ENCODE results near the gene SLC25A19. TPM values are rescaled to one million over a fixed set of nuclear protein-coding genes. Genes with fewer than 3 reads are reported as not detected.

SLC25A19 gene
- polyA plus RNA-seq, 1 experiment = 3.5 TPM

DNA sequence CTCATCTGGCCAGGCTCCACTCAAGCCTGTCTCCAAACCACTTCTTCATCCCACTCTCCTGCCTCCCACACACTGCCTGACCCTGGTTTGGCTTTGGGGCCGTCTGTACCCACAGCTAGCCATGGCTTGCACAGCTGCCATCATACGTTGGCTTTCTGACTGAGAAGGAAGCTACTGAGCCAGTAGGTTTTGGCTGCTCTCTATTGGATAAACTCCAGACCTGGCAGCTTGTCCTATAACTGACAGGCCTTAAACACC lies 22.2 kb downstream of the SLC25A19 start:
- DNase-seq (ENCODE audit: low read depth, low spot score) = no peak
- Histone ChIP-seq H3K4me3 (ENCODE audit: low read depth, low read length) (no peak overlapping the region), H3K9me3 (ENCODE audit: control insufficient read depth, insufficient read depth, low read length) (no peaks in the 10 kb centered on the region; the same call in 1 of the 2 replicates), H3K27me3 (ENCODE audit: control insufficient read depth, insufficient read depth, low read length) (no peaks in the 10 kb centered on the region), H3K27ac (ENCODE audit: low read depth, low read length) (no peak overlapping the region)
- ChIA-PET CTCF (interaction anchor here (0.6 kb wide), 1 partner anchor 136 kb away, joined by 3 read pairs; no protein-coding TSS in a partner anchor), POLR2A (no interaction called here)
- TF ChIP-seq, protein P1, sequence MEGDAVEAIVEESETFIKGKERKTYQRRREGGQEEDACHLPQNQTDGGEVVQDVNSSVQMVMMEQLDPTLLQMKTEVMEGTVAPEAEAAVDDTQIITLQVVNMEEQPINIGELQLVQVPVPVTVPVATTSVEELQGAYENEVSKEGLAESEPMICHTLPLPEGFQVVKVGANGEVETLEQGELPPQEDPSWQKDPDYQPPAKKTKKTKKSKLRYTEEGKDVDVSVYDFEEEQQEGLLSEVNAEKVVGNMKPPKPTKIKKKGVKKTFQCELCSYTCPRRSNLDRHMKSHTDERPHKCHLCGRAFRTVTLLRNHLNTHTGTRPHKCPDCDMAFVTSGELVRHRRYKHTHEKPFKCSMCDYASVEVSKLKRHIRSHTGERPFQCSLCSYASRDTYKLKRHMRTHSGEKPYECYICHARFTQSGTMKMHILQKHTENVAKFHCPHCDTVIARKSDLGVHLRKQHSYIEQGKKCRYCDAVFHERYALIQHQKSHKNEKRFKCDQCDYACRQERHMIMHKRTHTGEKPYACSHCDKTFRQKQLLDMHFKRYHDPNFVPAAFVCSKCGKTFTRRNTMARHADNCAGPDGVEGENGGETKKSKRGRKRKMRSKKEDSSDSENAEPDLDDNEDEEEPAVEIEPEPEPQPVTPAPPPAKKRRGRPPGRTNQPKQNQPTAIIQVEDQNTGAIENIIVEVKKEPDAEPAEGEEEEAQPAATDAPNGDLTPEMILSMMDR (IDR thresholded peaks at IDR 0.05; ENCODE audit: low read depth, low read length) = no peak

DNA sequence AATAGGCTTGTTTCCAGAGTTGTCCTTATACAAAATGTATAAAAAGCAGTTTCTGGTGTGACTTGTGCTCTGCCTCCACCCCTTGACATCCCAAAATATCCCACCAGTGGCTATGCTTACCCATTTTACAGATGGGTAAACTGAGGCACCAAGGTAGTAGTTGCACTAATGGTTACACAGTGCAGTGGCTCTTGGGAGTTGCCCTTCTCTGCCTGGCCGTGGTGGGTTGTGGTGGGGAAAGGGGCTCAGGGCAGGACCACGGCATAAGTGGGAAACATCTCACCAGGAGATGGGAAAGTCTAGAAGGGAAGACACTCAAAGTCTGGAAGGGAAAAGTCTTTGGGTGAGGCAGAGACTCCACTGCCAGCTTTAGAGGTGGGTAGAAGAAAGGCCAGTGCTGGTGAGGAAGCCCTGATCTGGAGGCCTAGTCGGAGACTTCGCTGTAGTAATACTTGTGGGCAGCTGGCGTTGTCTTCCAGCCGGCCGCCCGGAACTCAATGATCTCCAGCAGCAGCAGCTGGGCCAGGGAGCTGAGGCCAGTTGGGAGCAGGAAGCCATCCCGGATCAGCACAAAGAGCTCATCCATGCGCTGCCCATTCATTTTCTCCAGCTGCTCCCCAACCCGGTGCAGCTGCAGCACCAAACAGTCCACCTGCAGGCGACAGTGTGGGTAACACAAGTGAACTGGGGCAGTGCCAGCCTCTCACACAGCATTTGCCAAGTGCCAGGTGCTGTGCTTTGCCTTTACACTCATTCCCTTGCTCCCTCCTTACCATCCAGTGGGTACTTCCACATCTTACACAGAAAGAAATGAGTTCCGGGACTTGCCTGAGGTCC lies 22.7 kb downstream of the SLC25A19 start:
- CTCF ChIA-PET = interaction anchor here (0.6 kb wide), 1 partner anchor 136 kb away, joined by 3 read pairs; no protein-coding TSS in a partner anchor
- H3K27ac ChIP-seq (ENCODE audit: low read depth, low read length) = no peak overlapping the region
- no peak for DNase-seq (ENCODE audit: low read depth, low spot score)
- H3K27me3 ChIP-seq (ENCODE audit: control insufficient read depth, insufficient read depth, low read length) = no peaks in the 10 kb centered on the region
- TF ChIP-seq, protein P1 (IDR thresholded peaks at IDR 0.05; ENCODE audit: low read depth, low read length) = no peak
- no peaks in the 10 kb centered on the region; the same call in 1 of the 2 replicates for H3K9me3 ChIP-seq (ENCODE audit: control insufficient read depth, insufficient read depth, low read length)
- H3K4me3 ChIP-seq (ENCODE audit: low read depth, low read length) = no peak overlapping the region
- POLR2A ChIA-PET = no interaction called here

DNA sequence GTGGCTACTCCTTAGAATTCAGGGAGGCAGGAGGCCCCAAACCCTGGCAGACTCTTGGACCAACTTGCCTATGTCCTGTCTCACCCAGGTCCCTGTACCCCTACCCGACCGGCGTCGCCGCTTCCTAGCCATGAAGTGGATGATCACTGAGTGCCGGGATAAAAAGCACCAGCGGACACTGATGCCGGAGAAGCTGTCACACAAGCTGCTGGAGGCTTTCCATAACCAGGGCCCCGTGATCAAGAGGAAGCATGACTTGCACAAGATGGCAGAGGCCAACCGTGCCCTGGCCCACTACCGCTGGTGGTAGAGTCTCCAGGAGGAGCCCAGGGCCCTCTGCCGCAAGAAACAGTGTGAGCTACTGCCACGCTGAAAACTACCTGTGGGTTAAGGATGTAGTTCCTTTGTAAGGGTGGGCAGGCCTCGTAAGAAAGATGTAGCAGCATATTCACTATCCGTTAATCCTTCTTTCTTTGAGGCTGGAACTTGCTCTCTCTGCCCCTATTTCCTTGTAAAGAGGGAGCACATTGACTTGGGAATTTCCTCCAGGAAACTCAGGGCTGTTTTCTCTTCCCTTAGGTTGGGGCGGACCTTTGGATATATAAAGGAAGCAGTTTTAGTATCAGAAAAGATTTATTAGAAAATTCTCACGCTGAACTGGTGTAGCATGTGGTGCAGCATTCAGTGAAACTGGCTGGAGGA lies 23.5 kb downstream of the SLC25A19 start:
- no peaks in the 10 kb centered on the region; the same call in 1 of the 2 replicates for H3K9me3 ChIP-seq (ENCODE audit: control insufficient read depth, insufficient read depth, low read length)
- TF ChIP-seq, protein P1 (IDR thresholded peaks at IDR 0.05; ENCODE audit: low read depth, low read length) = no peak
- ChIA-PET POLR2A (no interaction called here), CTCF (no interaction called here)
- no peak overlapping the region for H3K27ac ChIP-seq (ENCODE audit: low read depth, low read length)
- DNase-seq (ENCODE audit: low read depth, low spot score) = no peak
- no peak overlapping the region for H3K4me3 ChIP-seq (ENCODE audit: low read depth, low read length)
- no peaks in the 10 kb centered on the region for H3K27me3 ChIP-seq (ENCODE audit: control insufficient read depth, insufficient read depth, low read length)

DNA sequence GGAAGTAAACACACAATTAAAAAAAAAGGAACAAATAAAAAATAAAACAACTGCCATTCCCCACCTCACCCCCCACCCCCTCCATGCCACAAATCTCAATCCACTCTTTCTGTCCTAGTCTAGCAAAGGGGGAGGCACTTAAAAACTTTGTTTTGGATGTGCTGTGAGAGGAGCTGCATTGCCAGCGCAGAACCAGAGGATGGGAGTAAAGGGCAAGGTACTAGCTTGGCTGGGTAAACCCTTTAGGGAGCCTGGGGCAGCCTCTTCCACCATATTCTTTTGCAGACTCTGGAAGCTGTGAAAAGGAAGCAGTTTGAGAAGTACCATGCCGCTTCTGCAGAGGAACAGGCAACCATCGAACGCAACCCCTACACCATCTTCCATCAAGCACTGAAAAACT lies 26.2 kb downstream of the SLC25A19 start:
- Histone ChIP-seq H3K9me3 (ENCODE audit: control insufficient read depth, insufficient read depth, low read length) (no peaks in the 10 kb centered on the region; the same call in 1 of the 2 replicates), H3K27ac (ENCODE audit: low read depth, low read length) (no peak overlapping the region), H3K4me3 (ENCODE audit: low read depth, low read length) (peak overlapping the region; percentile 95), H3K27me3 (ENCODE audit: control insufficient read depth, insufficient read depth, low read length) (no peaks in the 10 kb centered on the region)
- ChIA-PET POLR2A (interaction anchor here (0.6 to 1.8 kb wide), 4 partner anchors 31 to 235 kb away, joined by 4 to 10 read pairs (median 4); partner anchors contain the start of gene GRB2), CTCF (interaction anchor here (0.6 to 5.4 kb wide), 6 partner anchors 8 to 203 kb away, joined by 3 to 70 read pairs (median 4); partner anchors contain the start of gene MIF4GD)
- TF ChIP-seq, protein P1 (IDR thresholded peaks at IDR 0.05; ENCODE audit: low read depth, low read length) = no peak
- no peak for DNase-seq (ENCODE audit: low read depth, low spot score)
